ENCODE data around the gene ZFP3.

GRCh38 chr17:5128905-5129535 is 50.8 kb downstream of the ZFP3 start:
- TF ChIP-seq EZH2phosphoT487 (IDR thresholded peaks at IDR 0.05; ENCODE audit: insufficient read depth, low read depth) (no peak), EZH2 (IDR thresholded peaks at IDR 0.05; ENCODE audit: insufficient read depth, poor library complexity, severe bottlenecking) (no peak)
